GM12875 (cell line): Measurements from ENCODE around the gene SCUBE2.

Experiments
- H3K4me3 ChIP-seq: one replicate; pipeline ENCODE4 v1.5.1; 2011; ENCODE audit warnings: low read depth, low read length, control low read depth
- TF ChIP-seq, protein P1 (sequence below): IDR thresholded peaks from 2 replicates; pipeline ENCODE4 v1.5.1; 2011; ENCODE audit warnings: low read depth, mild to moderate bottlenecking, control low read depth, inconsistent platforms, low read length, moderate library complexity, borderline replicate concordance; ENCODE audit not compliant: insufficient read depth

Gene SCUBE2

DNA sequence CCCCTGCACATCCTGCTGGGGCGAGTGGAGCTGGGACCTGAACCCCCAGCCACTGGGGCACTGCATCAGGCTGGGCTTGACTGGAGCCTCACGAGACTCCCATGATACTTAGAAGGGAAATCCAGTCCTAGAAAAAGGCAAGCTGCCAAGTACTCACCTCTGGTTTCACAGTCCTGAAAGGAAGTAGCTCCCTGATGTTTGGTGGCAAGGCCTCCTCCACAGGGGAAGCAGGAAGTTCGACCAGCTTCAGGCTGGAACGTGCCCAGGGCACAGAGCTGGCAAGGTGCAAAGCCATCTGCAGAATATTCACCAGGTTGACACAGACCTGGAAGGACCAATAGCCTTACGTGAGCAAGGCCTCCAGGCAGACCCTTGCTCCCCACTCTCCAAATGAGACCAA is 60.8 kb downstream of the SCUBE2 start:
- TF ChIP-seq, protein P1, sequence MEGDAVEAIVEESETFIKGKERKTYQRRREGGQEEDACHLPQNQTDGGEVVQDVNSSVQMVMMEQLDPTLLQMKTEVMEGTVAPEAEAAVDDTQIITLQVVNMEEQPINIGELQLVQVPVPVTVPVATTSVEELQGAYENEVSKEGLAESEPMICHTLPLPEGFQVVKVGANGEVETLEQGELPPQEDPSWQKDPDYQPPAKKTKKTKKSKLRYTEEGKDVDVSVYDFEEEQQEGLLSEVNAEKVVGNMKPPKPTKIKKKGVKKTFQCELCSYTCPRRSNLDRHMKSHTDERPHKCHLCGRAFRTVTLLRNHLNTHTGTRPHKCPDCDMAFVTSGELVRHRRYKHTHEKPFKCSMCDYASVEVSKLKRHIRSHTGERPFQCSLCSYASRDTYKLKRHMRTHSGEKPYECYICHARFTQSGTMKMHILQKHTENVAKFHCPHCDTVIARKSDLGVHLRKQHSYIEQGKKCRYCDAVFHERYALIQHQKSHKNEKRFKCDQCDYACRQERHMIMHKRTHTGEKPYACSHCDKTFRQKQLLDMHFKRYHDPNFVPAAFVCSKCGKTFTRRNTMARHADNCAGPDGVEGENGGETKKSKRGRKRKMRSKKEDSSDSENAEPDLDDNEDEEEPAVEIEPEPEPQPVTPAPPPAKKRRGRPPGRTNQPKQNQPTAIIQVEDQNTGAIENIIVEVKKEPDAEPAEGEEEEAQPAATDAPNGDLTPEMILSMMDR: no peak
- H3K4me3 ChIP-seq: no peak overlapping the region

GRCh38 chr11:9029422-9029821 is 62.0 kb downstream of the SCUBE2 start:
- H3K4me3 ChIP-seq: no peak overlapping the region
- TF ChIP-seq, protein P1: no peak

DNA sequence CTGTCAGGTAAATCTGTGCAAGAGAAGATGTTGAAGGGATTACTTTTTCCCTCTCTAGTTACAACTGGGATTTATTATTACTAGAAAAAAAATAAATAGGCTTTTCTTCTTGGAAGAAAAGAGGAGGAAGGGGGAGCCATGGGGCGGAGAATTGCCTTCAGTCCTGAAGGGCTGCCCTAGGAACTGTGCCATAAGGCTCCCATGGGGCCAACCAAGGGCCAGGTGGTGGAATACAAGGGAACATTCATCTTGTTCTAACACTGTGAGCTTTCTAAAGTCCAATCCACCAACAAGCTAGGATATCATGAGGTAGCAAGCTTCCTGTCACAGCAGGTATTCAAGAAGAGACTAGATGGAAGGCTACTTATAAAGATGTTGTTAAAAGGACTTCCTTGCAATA is 62.8 kb downstream of the SCUBE2 start:
- TF ChIP-seq, protein P1: no peak
- no peak overlapping the region for H3K4me3 ChIP-seq

- no peak overlapping the region for H3K4me3 ChIP-seq
- TF ChIP-seq, protein P1: no peak
Observed at GRCh38 chr11:9025101-9025850, 66.1 kb downstream of the SCUBE2 start.

DNA sequence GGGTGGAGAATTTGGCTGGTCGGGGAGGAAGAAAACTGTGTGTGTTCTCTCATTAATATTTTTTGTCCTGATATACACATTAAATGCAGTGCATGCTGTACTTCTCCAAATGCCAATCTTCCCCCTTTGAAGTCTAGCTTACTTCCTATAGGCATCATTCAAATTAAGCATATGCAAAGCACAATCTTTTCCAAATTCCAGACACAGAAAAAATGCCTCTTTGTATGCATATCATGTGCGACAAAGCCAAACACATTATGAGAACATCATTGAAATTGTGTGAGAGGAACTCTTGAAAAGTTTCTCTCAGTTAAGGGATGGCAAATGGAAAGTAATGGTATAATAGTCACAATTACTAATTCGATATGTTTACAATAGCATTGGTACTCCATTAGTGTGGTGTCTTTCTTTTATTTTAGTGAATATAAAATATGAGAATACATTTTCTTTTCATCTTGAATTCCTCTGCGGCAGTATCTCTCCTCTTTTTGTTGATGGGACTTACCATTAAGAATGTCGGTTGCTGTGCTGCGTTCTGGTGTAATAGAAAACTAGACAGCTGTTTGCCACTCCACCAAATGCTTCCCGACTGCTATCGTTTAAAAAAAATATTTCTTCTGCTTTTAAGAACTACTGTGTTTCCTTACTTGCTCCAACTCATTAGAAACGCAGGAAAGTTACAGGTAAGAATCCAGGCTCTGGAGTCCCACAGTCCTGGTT is 68.3 kb downstream of the SCUBE2 start:
- TF ChIP-seq, protein P1: no peak
- H3K4me3 ChIP-seq: no peak overlapping the region

- H3K4me3 ChIP-seq: no peak overlapping the region
- TF ChIP-seq, protein P1: no peak
Observed at GRCh38 chr11:9020916-9021315, 70.5 kb downstream of the SCUBE2 start.

DNA sequence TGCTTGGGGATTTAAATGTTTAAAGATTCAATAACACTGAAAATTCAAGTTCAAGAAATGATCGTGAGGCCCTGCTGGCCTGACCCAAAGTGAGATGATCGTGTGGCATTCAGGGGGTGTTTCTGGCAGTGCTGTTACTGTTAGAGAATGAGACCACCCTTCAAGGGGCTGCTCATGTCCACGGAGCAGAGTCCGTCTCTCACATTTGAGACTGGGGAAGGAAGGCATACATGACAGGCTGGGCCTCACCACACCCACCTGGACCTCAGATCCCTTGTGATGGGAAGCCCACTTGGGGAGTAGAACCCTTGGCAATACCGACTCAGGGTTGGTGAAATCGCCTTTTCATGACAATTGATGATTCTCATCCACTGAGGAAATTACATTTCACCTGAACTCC is 71.5 kb downstream of the SCUBE2 start:
- no peak overlapping the region for H3K4me3 ChIP-seq
- TF ChIP-seq, protein P1: no peak
